Stimulated activated CD4-positive, alpha-beta T cell treated with anti-CD3 and anti-CD28 coated beads, Interleukin-1b, Interleukin-23, amount 100 ng/mL, for 4 hours (primary cell): ENCODE measurements around the gene GALNT1.

Source experiments
- DNase-seq, 2 donors: peaks; one replicate each; pipeline ENCODE4 v3.0.0-alpha.2; 2020; ENCODE audit warnings: low read depth in 2 of 2

GALNT1 gene

GRCh38 chr18:35618696-35619095 is 37.2 kb downstream of the GALNT1 start:
- no peak for DNase-seq

DNA sequence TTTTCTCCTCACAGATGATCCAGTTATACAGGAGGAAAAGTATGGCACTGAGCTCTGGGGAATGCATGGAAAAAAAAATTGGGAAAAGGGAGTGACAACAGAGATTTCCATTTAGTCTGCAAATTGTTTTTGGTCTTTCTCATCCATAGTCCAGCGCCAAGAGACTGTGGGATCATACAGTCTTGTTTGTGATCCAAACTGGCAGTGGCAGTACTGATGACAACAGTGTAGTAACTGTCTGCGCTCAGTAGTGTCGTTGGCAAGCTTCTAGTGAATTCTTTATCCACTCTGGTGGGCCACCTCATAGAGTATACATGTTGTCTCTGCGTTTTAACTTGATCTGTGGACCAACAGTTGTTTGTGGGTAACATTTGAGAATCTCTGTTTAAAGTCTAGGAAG is 37.9 kb downstream of the GALNT1 start:
- no peak for DNase-seq

GRCh38 chr18:35619941-35620340 is 38.4 kb downstream of the GALNT1 start:
- DNase-seq = no peak

GRCh38 chr18:35620765-35621164 is 39.2 kb downstream of the GALNT1 start:
- no peak for DNase-seq

GRCh38 chr18:35623255-35623654 is 41.7 kb downstream of the GALNT1 start:
- DNase-seq = no peak

- DNase-seq = no peak
Observed at GRCh38 chr18:35624146-35624545, 42.6 kb downstream of the GALNT1 start.

- DNase-seq = no peak
Observed at GRCh38 chr18:35625232-35625631, 43.7 kb downstream of the GALNT1 start.

GRCh38 chr18:35633761-35634160 is 52.2 kb downstream of the GALNT1 start:
- DNase-seq = no peak

DNA sequence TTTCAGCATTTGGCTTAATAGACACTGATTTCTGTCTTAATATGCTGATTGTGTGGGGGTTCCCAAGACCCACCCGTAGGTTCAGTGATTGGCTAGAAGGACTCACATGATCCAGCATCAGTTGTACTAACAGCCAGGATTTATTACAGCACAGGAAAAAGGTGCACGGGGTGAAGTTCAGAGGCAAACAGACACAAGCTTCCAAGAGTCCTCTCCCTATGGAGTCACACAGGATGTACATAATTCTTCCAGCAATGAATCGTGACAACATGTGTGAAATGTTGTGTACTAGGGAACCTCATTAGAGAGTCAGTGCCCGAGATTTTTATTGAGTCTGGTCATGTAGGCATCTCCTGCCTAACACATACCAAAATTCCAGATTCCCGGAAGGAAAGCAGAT is 52.8 kb downstream of the GALNT1 start:
- DNase-seq = no peak

DNA sequence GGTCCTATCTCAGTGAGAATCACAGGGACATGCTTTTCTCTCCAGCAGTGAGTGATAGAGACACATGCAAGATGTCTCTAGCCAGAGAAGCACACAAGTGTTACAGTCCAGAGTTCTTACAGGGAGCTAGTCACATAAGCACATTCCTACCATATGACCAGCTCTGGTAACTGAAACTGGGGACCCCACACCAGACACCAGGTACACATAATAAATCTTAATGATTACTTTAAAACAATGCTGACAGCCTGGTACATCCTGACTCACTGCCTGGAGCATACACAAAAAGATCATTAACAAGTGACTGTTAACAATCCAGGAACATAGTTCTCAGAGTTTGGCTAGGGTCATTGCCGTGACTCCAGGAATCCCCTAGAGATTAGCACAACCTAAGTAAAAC is 53.6 kb downstream of the GALNT1 start:
- no peak for DNase-seq

GRCh38 chr18:35637227-35637626 is 55.7 kb downstream of the GALNT1 start:
- no peak for DNase-seq

- no peak for DNase-seq
Observed at GRCh38 chr18:35639296-35639695, 57.8 kb downstream of the GALNT1 start.

DNA sequence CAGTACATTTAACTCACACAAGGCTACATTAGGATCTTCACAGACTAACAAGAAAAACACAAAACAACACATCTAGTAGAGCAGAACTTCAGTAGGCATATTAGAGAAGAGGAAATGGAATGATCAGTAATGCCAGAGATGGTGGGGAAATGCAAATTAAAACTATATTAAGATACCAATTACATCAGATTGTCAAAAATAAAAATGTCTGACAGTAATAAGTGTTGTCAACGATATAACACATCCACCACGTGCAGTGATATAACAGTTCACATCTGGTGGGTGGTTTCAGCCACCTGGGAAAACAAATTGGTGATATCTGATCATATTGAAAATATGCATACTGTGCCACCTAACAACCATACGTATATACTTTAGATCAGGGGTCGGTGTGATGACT is 59.9 kb downstream of the GALNT1 start:
- DNase-seq = no peak

GRCh38 chr18:35641916-35642315 is 60.4 kb downstream of the GALNT1 start:
- no peak for DNase-seq

DNA sequence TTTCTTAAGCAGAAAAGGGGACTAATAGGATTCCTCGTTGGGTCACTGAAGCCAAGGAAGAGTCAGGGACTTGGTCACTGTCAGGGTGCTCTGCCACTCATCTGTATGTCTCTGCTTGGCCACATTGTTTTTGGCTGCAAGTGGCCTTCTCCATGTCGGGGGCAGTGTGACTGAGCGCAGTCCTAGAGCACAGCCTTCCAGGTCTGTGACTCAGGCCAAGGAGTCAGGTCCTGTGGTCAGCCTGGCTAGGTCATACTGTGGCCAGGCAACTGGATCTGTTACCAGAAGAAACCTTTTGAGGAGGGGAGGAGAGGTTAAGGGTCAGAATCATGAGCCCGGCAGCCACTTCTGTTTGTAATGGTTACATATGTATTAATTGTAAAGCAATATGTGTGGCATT is 61.3 kb downstream of the GALNT1 start:
- no peak for DNase-seq

- DNase-seq = no peak
Observed at GRCh38 chr18:35646449-35646848, 64.9 kb downstream of the GALNT1 start.

DNA sequence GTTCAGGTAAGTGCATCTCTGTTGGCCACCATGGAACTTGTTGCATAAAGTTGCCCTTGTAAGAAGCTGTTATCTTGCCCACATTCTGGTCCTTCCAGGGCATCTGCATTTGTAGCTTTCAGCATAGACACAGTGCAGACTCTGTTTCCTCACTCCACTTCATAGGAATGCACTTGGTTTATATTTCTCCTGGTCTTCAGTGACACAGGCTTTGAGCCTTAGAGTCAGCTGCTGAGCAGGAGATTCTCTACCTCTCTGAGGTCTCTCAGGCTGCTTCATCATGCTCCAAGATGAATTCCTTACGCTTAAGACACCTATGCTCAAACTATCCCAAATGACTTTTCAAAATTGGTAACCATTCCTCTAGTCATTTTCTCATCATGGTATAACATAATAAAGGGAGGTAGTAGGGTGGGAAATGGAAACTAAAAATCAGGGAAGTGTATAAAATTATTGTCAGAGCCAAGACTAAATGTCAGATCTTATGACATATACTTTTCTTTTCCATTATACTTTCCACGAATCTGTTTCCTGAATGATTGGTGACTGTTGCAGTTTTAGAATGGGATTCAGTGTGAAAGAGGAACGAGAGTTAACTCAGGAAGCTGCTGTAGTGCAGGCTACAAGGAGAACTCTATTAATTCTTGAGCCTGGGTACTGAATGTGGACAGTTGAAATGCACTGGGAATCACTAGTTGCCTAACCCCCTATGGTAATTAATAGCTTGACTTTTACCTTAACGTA is 72.0 kb downstream of the GALNT1 start:
- DNase-seq = no peak

DNA sequence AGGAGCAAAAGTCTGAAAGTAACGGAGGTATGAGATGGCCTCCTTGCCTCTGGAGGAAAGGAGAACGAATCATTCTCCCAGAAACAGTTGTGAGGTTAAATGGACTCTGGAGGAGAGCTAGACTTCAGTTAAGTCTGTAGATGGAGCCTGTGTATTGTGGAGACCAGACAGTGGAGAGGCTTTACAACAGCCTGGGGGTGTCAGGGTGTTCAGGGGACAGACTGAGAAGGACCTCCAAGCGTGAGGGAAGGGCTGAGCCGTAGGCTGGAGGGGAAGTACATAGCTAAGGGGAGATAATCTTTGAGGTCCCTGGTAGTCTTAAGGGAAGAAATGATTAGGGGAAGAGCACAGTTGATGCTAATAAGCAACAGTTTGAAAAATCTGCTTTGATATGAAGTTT is 76.6 kb downstream of the GALNT1 start:
- DNase-seq = no peak

DNA sequence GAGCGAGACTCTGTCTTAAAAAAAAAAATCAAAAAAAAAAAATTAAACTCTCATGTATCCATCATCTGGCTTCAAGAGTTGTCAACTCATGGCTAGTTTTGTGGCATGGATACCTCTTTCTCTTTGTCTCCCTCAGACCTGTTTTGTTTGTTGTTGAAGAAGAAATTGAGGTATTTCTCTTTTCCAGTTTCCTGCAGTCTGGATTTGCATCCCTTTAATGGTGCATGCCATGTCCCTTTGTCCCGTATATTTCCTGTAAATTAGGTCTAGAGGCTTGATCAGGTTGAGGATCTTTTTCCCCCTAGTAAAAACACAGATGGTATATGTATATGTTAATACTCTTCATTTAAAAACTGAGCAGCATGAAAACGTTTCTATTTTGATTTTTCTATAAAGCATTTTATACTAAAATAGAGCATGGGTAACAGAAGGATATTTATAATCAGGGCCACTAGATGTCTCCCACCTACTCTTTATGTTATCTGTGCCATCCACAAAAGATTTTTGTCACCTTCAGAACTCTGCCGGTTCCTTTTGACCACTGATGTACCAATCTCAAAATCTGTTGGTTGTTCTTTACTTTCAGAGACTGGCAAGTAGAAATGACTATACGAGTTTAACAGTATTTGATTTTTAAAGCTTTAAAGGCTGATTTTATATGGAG is 80.1 kb downstream of the GALNT1 start:
- DNase-seq = no peak

GRCh38 chr18:35662293-35663062 is 80.9 kb downstream of the GALNT1 start:
- DNase-seq = no peak

DNA sequence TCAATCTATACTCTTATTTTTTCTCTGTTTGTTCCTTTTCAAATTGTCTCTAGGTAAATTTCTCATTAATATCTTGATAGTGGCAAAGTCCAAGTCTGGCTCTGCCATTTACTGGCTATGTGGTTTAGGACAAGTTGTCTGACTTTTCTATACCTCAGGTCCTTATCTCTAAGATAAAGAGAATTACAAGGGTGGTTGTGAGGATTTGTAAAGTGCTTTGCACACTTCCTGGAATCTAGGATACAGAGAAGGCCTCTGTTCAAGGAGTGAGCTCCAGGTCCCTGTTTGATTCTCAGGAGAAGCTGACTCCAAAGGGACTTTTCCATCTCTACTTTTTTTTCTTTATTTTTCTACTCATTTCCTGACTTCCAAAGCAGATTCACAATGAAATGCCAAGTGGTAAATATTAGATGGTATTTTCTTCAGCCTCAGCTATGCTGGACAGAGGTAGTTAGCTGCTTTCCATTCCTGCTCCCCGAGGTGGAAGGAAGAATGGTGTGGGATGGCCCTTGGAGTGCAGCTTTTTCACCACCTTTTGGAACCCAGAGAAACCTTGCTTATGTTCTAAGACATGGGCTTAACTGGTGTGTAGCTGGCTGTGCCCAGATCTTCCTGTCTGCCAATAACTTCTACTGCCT is 90.5 kb downstream of the GALNT1 start:
- DNase-seq = no peak

GRCh38 chr18:35672897-35673296 is 91.4 kb downstream of the GALNT1 start:
- DNase-seq = no peak
